ENCODE measurements around the gene CCDC92.

CCDC92 gene

GRCh38 chr12:123894823-123895345 lies 77.7 kb downstream of the CCDC92 start:
- H3K4me1 ChIP-seq (ENCODE audit: insufficient read depth, low read length): no peaks in the 10 kb centered on the region
- no peaks in the 10 kb centered on the region for H3K36me3 ChIP-seq (ENCODE audit: insufficient read depth, low read length)
- H3K27me3 ChIP-seq (ENCODE audit: insufficient read depth, low read length): no peaks in the 10 kb centered on the region

GRCh38 chr12:123893276-123893675 lies 79.4 kb downstream of the CCDC92 start:
- no peaks in the 10 kb centered on the region for H3K27me3 ChIP-seq (ENCODE audit: insufficient read depth, low read length)
- no peaks in the 10 kb centered on the region for H3K36me3 ChIP-seq (ENCODE audit: insufficient read depth, low read length)
- no peak overlapping the region for H3K4me3 ChIP-seq (ENCODE audit: low read length)
- H2AFZ ChIP-seq (ENCODE audit: low read depth, low read length): no peak overlapping the region
- peaks cover 1% of the 10 kb centered on the region for H3K9me3 ChIP-seq (ENCODE audit: low read length)
- no peaks in the 10 kb centered on the region for H3K4me1 ChIP-seq (ENCODE audit: insufficient read depth, low read length)

More at GRCh38 chr12:123894823-123895345, 77.7 kb downstream of the CCDC92 start:
- Histone ChIP-seq H3K9me3 (ENCODE audit: low read length) (peaks cover 1% of the 10 kb centered on the region), H3K4me3 (ENCODE audit: low read length) (no peak overlapping the region), H2AFZ (ENCODE audit: low read depth, low read length) (no peak overlapping the region)

- no peak overlapping the region for H2AFZ ChIP-seq (ENCODE audit: low read depth, low read length)
- H3K27me3 ChIP-seq (ENCODE audit: insufficient read depth, low read length): no peaks in the 10 kb centered on the region
- H3K9me3 ChIP-seq (ENCODE audit: low read length): peaks cover 1% of the 10 kb centered on the region
- H3K4me3 ChIP-seq (ENCODE audit: low read length): no peak overlapping the region
- H3K4me1 ChIP-seq (ENCODE audit: insufficient read depth, low read length): no peaks in the 10 kb centered on the region
- no peaks in the 10 kb centered on the region for H3K36me3 ChIP-seq (ENCODE audit: insufficient read depth, low read length)
Observed at GRCh38 chr12:123892853-123893252, 79.8 kb downstream of the CCDC92 start.

- H3K4me3 ChIP-seq (ENCODE audit: low read length): no peak overlapping the region
- H3K9me3 ChIP-seq (ENCODE audit: low read length): peaks cover 1% of the 10 kb centered on the region
- no peak overlapping the region for H2AFZ ChIP-seq (ENCODE audit: low read depth, low read length)
- H3K36me3 ChIP-seq (ENCODE audit: insufficient read depth, low read length): no peaks in the 10 kb centered on the region
- no peaks in the 10 kb centered on the region for H3K4me1 ChIP-seq (ENCODE audit: insufficient read depth, low read length)
- no peaks in the 10 kb centered on the region for H3K27me3 ChIP-seq (ENCODE audit: insufficient read depth, low read length)
Observed at GRCh38 chr12:123892180-123892559, 80.5 kb downstream of the CCDC92 start.

GRCh38 chr12:123891516-123892179 lies 81.0 kb downstream of the CCDC92 start:
- Histone ChIP-seq H3K4me1 (ENCODE audit: insufficient read depth, low read length) (no peaks in the 10 kb centered on the region), H3K36me3 (ENCODE audit: insufficient read depth, low read length) (no peaks in the 10 kb centered on the region), H3K4me3 (ENCODE audit: low read length) (no peak overlapping the region), H3K27me3 (ENCODE audit: insufficient read depth, low read length) (no peaks in the 10 kb centered on the region), H3K9me3 (ENCODE audit: low read length) (peaks cover 1% of the 10 kb centered on the region), H2AFZ (ENCODE audit: low read depth, low read length) (no peak overlapping the region)

- Histone ChIP-seq H3K9me3 (ENCODE audit: low read length) (peaks cover 1% of the 10 kb centered on the region), H3K4me3 (ENCODE audit: low read length) (no peak overlapping the region), H3K27me3 (ENCODE audit: insufficient read depth, low read length) (no peaks in the 10 kb centered on the region), H3K4me1 (ENCODE audit: insufficient read depth, low read length) (no peaks in the 10 kb centered on the region), H2AFZ (ENCODE audit: low read depth, low read length) (no peak overlapping the region), H3K36me3 (ENCODE audit: insufficient read depth, low read length) (no peaks in the 10 kb centered on the region)
Observed at GRCh38 chr12:123891011-123891410, 81.6 kb downstream of the CCDC92 start.

GRCh38 chr12:123890536-123890902 lies 82.1 kb downstream of the CCDC92 start:
- Histone ChIP-seq H3K27me3 (ENCODE audit: insufficient read depth, low read length) (no peaks in the 10 kb centered on the region), H2AFZ (ENCODE audit: low read depth, low read length) (no peak overlapping the region), H3K4me1 (ENCODE audit: insufficient read depth, low read length) (no peaks in the 10 kb centered on the region), H3K9me3 (ENCODE audit: low read length) (peaks cover 1% of the 10 kb centered on the region), H3K4me3 (ENCODE audit: low read length) (no peak overlapping the region), H3K36me3 (ENCODE audit: insufficient read depth, low read length) (no peaks in the 10 kb centered on the region)

GRCh38 chr12:123889848-123890535 lies 82.6 kb downstream of the CCDC92 start:
- Histone ChIP-seq H3K4me1 (ENCODE audit: insufficient read depth, low read length) (no peaks in the 10 kb centered on the region), H2AFZ (ENCODE audit: low read depth, low read length) (no peak overlapping the region), H3K36me3 (ENCODE audit: insufficient read depth, low read length) (no peaks in the 10 kb centered on the region), H3K4me3 (ENCODE audit: low read length) (no peak overlapping the region), H3K9me3 (ENCODE audit: low read length) (peaks cover 1% of the 10 kb centered on the region), H3K27me3 (ENCODE audit: insufficient read depth, low read length) (no peaks in the 10 kb centered on the region)

GRCh38 chr12:123888989-123889388 lies 83.6 kb downstream of the CCDC92 start:
- no peak overlapping the region for H2AFZ ChIP-seq (ENCODE audit: low read depth, low read length)
- no peaks in the 10 kb centered on the region for H3K36me3 ChIP-seq (ENCODE audit: insufficient read depth, low read length)
- H3K4me1 ChIP-seq (ENCODE audit: insufficient read depth, low read length): no peaks in the 10 kb centered on the region
- H3K9me3 ChIP-seq (ENCODE audit: low read length): peaks cover 5% of the 10 kb centered on the region
- H3K27me3 ChIP-seq (ENCODE audit: insufficient read depth, low read length): no peaks in the 10 kb centered on the region
- no peak overlapping the region for H3K4me3 ChIP-seq (ENCODE audit: low read length)

GRCh38 chr12:123886931-123887582 lies 85.6 kb downstream of the CCDC92 start:
- Histone ChIP-seq H3K4me3 (ENCODE audit: low read length) (no peak overlapping the region), H3K4me1 (ENCODE audit: insufficient read depth, low read length) (no peaks in the 10 kb centered on the region), H3K27me3 (ENCODE audit: insufficient read depth, low read length) (no peaks in the 10 kb centered on the region), H2AFZ (ENCODE audit: low read depth, low read length) (no peak overlapping the region), H3K36me3 (ENCODE audit: insufficient read depth, low read length) (no peaks in the 10 kb centered on the region), H3K9me3 (ENCODE audit: low read length) (peaks cover 3% of the 10 kb centered on the region)

- H3K4me3 ChIP-seq (ENCODE audit: low read length): no peak overlapping the region
- H2AFZ ChIP-seq (ENCODE audit: low read depth, low read length): no peak overlapping the region
- H3K36me3 ChIP-seq (ENCODE audit: insufficient read depth, low read length): no peaks in the 10 kb centered on the region
- H3K4me1 ChIP-seq (ENCODE audit: insufficient read depth, low read length): no peaks in the 10 kb centered on the region
- peaks cover 3% of the 10 kb centered on the region for H3K9me3 ChIP-seq (ENCODE audit: low read length)
- H3K27me3 ChIP-seq (ENCODE audit: insufficient read depth, low read length): no peaks in the 10 kb centered on the region
Observed at GRCh38 chr12:123886258-123886657, 86.4 kb downstream of the CCDC92 start.
